DLD1 (cell line): Measurements from ENCODE around the gene DNTTIP2.
"Not testable (repeated sequence)": the region's sequence is repeated elsewhere in the genome, so short reads cannot be mapped to it uniquely, and the experiment has no call there.

Experiments used
- in situ Hi-C: cut with HindIII; loops from 2 replicates; pipeline ENCODE4 v1.10.0; 2017; ENCODE audit warnings: low sequenced_read_pairs

The DNTTIP2 gene

GRCh38 chr1:93878889-93879586 is at the start of gene DNTTIP2:
TSS of gene DNTTIP2 (minus strand) at chr1:93879206. CDS start at chr1:93879148, 58 bp downstream.
- in situ Hi-C loops: no loop called here

GRCh38 chr1:93925206-93925605 is 46.2 kb upstream of the DNTTIP2 start:
- in situ Hi-C loops: no loop called here

GRCh38 chr1:93919780-93920179 is 40.8 kb upstream of the DNTTIP2 start:
- in situ Hi-C loops: loop anchor here (5.0 kb wide), 1 partner anchor 48 kb away; no protein-coding TSS in a partner anchor

- in situ Hi-C loops: loop anchor here (5.0 kb wide), 1 partner anchor 50 kb away; no protein-coding TSS in a partner anchor
Observed at GRCh38 chr1:93917302-93917701, 38.3 kb upstream of the DNTTIP2 start.

GRCh38 chr1:93910880-93911279 is 31.9 kb upstream of the DNTTIP2 start:
- in situ Hi-C loops: not testable (repeated sequence)

- in situ Hi-C loops: no loop called here
Observed at GRCh38 chr1:93910305-93910704, 31.3 kb upstream of the DNTTIP2 start.

- in situ Hi-C loops: no loop called here
Observed at GRCh38 chr1:93909146-93910050, 30.4 kb upstream of the DNTTIP2 start, which contains the start of gene GCLM. TSS of gene GCLM (minus strand) at chr1:93909430. CDS start at chr1:93909163, 267 bp downstream.

GRCh38 chr1:93908394-93909145 is 29.6 kb upstream of the DNTTIP2 start:
- in situ Hi-C loops: no loop called here

- in situ Hi-C loops: no loop called here
Observed at GRCh38 chr1:93907718-93908117, 28.7 kb upstream of the DNTTIP2 start.

- in situ Hi-C loops: no loop called here
Observed at GRCh38 chr1:93906480-93906879, 27.5 kb upstream of the DNTTIP2 start.

- in situ Hi-C loops: no loop called here
Observed at GRCh38 chr1:93905734-93906133, 26.7 kb upstream of the DNTTIP2 start.

- in situ Hi-C loops: no loop called here
Observed at GRCh38 chr1:93905051-93905450, 26.0 kb upstream of the DNTTIP2 start.

GRCh38 chr1:93904228-93904627 is 25.2 kb upstream of the DNTTIP2 start:
- in situ Hi-C loops: no loop called here

- in situ Hi-C loops: no loop called here
Observed at GRCh38 chr1:93900723-93901504, 21.9 kb upstream of the DNTTIP2 start.

- in situ Hi-C loops: no loop called here
Observed at GRCh38 chr1:93899543-93900207, 20.7 kb upstream of the DNTTIP2 start.

GRCh38 chr1:93888900-93889299 is 9.9 kb upstream of the DNTTIP2 start:
- in situ Hi-C loops: no loop called here

- in situ Hi-C loops: no loop called here
Observed at GRCh38 chr1:93882269-93882668, 3.3 kb upstream of the DNTTIP2 start.

GRCh38 chr1:93880731-93881130 is 1.7 kb upstream of the DNTTIP2 start:
- in situ Hi-C loops: no loop called here

- in situ Hi-C loops: no loop called here
Observed at GRCh38 chr1:93878501-93878888, 511 bp downstream of the DNTTIP2 start.

- in situ Hi-C loops: no loop called here
Observed at GRCh38 chr1:93877529-93877928, 1.5 kb downstream of the DNTTIP2 start.
